ENCODE data around the gene RACGAP1.

Gene RACGAP1

DNA sequence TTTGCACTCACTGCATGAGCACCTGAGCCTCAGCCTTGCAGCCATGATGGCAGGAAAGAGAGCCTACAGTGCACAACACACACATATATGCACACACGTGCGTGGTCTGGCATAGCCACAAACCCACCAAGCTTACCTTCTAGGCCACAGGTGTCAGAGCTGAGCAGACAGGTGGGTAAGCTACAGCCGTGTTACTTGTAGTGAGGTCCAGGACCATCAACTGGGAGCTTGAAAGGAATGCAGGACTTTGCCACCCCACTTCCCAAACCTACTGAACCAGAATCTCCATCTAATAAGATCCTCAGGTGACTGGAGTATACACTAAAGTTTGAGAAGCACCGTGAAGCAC is 34.8 kb upstream of the RACGAP1 start:
- Histone ChIP-seq H3K14ac (ENCODE audit: low read length) (no peak overlapping the region), H3K27ac (replicated peaks; ENCODE audit: low read length) (no peak overlapping the region), H2AK5ac (ENCODE audit: low read depth, low read length) (no peak overlapping the region), H3K4me2 (ENCODE audit: insufficient read depth, low read length, poor library complexity, severe bottlenecking) (no peak overlapping the region), H3K9me3 (replicated peaks in 1 of 2; ENCODE audit: control insufficient read depth in 2 of 2, insufficient read depth in 1 of 2, low read depth in 1 of 2, low read length in 2 of 2) (no peaks in the 10 kb centered on the region), H2BK12ac (ENCODE audit: low read length) (no peak overlapping the region), H3K18ac (ENCODE audit: low read length) (no peak overlapping the region), H2BK120ac (ENCODE audit: low read depth, low read length) (no peak overlapping the region), H2BK15ac (ENCODE audit: low read length) (no peak overlapping the region), H3K9ac (ENCODE audit: low read depth, low read length, poor library complexity) (no peak overlapping the region), H3K23ac (ENCODE audit: low read depth, low read length, poor library complexity) (peak overlapping the region; percentile 8), H3K4me3 (ENCODE audit: low read length in 2 of 2) (no peak overlapping the region), H3K27me3 (ENCODE audit: control insufficient read depth in 3 of 3, insufficient read depth in 3 of 3, low read depth in 1 of 3, low read length in 3 of 3) (peaks cover 0 to 19% (median 17%) of the 10 kb centered on the region in 3 experiments), H4K8ac (ENCODE audit: low read depth, low read length) (no peak overlapping the region), H2BK5ac (ENCODE audit: low read length) (no peak overlapping the region), H3K79me1 (ENCODE audit: low read depth, low read length) (peaks cover 1% of the 10 kb centered on the region), H2AFZ (ENCODE audit: low read length) (no peak overlapping the region), H4K91ac (ENCODE audit: low read depth, low read length, poor library complexity) (no peak overlapping the region), H3K4ac (ENCODE audit: low read length) (no peak overlapping the region), H3K4me1 (ENCODE audit: control insufficient read depth in 2 of 2, insufficient read depth in 1 of 2, low read depth in 1 of 2, low read length in 2 of 2) (peaks cover 6 to 10% of the 10 kb centered on the region in 2 donors), H3K36me3 (replicated peaks in 1 of 2; ENCODE audit: control insufficient read depth in 2 of 2, insufficient read depth in 2 of 2, low read length in 2 of 2) (peaks cover 2 to 8% of the 10 kb centered on the region in 2 donors)
- no CpG with 5 or more reads among the region's 4 CpGs for WGBS, 2 donors (ENCODE audit: extremely low coverage in 2 of 2, insufficient read length in 2 of 2, insufficient replicate concordance in 1 of 2)
- no peak for DNase-seq (ENCODE audit: low spot score)

DNA sequence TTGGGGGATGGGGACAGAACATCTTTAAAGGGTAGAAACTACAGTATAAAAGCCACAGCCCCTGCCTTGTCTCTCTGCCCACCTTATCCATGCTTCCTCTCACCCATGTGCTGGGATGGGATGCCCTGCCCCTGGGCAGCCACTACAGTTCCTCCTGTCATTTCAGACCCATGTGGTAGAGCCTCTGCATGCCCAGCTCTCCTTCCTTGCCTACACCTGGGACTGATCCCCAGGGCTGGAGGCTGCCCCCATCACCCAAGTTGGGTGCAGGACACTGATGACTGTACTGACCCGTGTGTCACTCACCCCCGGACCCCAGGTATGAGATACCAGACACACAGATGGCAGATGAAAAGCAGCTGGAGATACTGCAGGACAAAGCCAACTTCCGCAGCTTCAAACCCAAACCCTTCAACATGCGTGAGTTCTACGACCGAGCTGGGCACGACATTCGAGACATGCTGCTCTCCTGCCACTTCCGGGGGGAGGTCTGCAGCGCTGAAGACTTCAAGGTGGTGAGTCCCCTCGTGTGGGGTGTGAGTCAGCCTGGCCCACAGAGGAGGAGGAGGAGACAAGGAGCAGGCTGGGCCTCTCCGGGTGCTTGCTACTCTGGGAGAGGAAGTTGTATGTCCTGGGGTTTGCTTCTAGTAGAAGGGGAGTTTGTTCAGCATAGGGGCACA is 34.3 kb upstream of the RACGAP1 start:
- no peak overlapping the region for H3K14ac ChIP-seq (ENCODE audit: low read length)
- H2AK5ac ChIP-seq (ENCODE audit: low read depth, low read length) = peak overlapping the region; percentile 22
- no CpG with 5 or more reads among the region's 12 CpGs for WGBS, 2 donors (ENCODE audit: extremely low coverage in 2 of 2, insufficient read length in 2 of 2, insufficient replicate concordance in 1 of 2)
- H2AFZ ChIP-seq (ENCODE audit: low read length) = no peak overlapping the region
- H4K91ac ChIP-seq (ENCODE audit: low read depth, low read length, poor library complexity) = no peak overlapping the region
- H2BK15ac ChIP-seq (ENCODE audit: low read length) = no peak overlapping the region
- H3K79me1 ChIP-seq (ENCODE audit: low read depth, low read length) = peaks cover 1% of the 10 kb centered on the region
- peak overlapping the region; percentile 22 for H3K9ac ChIP-seq (ENCODE audit: low read depth, low read length, poor library complexity)
- no peak for DNase-seq (ENCODE audit: low spot score)
- H3K4me3 ChIP-seq (ENCODE audit: low read length in 2 of 2) = no peak overlapping the region
- H2BK5ac ChIP-seq (ENCODE audit: low read length) = no peak overlapping the region
- H3K36me3 ChIP-seq (replicated peaks in 1 of 2; ENCODE audit: control insufficient read depth in 2 of 2, insufficient read depth in 2 of 2, low read length in 2 of 2) = peaks cover 2 to 8% of the 10 kb centered on the region in 2 donors
- no peak overlapping the region for H2BK12ac ChIP-seq (ENCODE audit: low read length)
- peak overlapping the region; percentile 8 for H3K23ac ChIP-seq (ENCODE audit: low read depth, low read length, poor library complexity)
- no peak overlapping the region for H3K27ac ChIP-seq (replicated peaks; ENCODE audit: low read length)
- H3K4ac ChIP-seq (ENCODE audit: low read length) = no peak overlapping the region
- H2BK120ac ChIP-seq (ENCODE audit: low read depth, low read length) = no peak overlapping the region
- H4K8ac ChIP-seq (ENCODE audit: low read depth, low read length) = no peak overlapping the region
- no peak overlapping the region for H3K18ac ChIP-seq (ENCODE audit: low read length)
- H3K4me1 ChIP-seq (ENCODE audit: control insufficient read depth in 2 of 2, insufficient read depth in 1 of 2, low read depth in 1 of 2, low read length in 2 of 2) = peaks cover 6 to 10% of the 10 kb centered on the region in 2 donors
- H3K9me3 ChIP-seq (replicated peaks in 1 of 2; ENCODE audit: control insufficient read depth in 2 of 2, insufficient read depth in 1 of 2, low read depth in 1 of 2, low read length in 2 of 2) = no peaks in the 10 kb centered on the region
- H3K4me2 ChIP-seq (ENCODE audit: insufficient read depth, low read length, poor library complexity, severe bottlenecking) = no peak overlapping the region
- peaks cover 0 to 19% (median 17%) of the 10 kb centered on the region in 3 experiments for H3K27me3 ChIP-seq (ENCODE audit: control insufficient read depth in 3 of 3, insufficient read depth in 3 of 3, low read depth in 1 of 3, low read length in 3 of 3)

DNA sequence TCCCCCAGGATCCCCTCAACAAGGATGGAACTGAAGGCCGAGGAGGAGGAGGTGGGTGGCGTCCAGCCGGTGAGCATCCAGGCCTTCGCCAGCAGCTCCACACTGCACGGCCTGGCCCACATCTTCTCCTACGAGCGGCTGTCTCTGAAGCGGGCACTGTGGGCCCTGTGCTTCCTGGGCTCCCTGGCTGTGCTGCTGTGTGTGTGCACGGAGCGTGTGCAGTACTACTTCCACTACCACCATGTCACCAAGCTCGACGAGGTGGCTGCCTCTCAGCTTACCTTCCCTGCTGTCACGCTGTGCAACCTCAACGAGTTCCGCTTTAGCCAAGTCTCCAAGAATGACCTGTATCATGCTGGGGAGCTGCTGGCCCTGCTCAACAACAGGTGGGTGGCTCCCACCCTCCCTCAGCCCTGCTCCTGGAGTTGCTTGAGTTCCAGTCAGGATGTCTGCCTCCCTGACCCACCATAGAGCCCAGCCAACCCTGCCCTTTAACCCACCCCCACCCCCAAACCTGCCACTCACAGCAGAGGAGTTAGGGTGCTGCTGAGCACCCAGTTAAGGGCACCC is 33.5 kb upstream of the RACGAP1 start:
- Histone ChIP-seq H2BK120ac (ENCODE audit: low read depth, low read length) (no peak overlapping the region), H2AFZ (ENCODE audit: low read length) (no peak overlapping the region), H3K9ac (ENCODE audit: low read depth, low read length, poor library complexity) (peak overlapping the region; percentile 53), H3K4me2 (ENCODE audit: insufficient read depth, low read length, poor library complexity, severe bottlenecking) (no peak overlapping the region), H3K9me3 (replicated peaks in 1 of 2; ENCODE audit: control insufficient read depth in 2 of 2, insufficient read depth in 1 of 2, low read depth in 1 of 2, low read length in 2 of 2) (no peaks in the 10 kb centered on the region), H3K4ac (ENCODE audit: low read length) (no peak overlapping the region), H3K27ac (replicated peaks; ENCODE audit: low read length) (no peak overlapping the region), H3K14ac (ENCODE audit: low read length) (no peak overlapping the region), H2BK15ac (ENCODE audit: low read length) (no peak overlapping the region), H4K91ac (ENCODE audit: low read depth, low read length, poor library complexity) (no peak overlapping the region), H3K18ac (ENCODE audit: low read length) (no peak overlapping the region), H2AK5ac (ENCODE audit: low read depth, low read length) (peak overlapping the region; percentile 18), H3K23ac (ENCODE audit: low read depth, low read length, poor library complexity) (peak overlapping the region; percentile 94), H3K79me1 (ENCODE audit: low read depth, low read length) (peaks cover 1% of the 10 kb centered on the region), H3K27me3 (ENCODE audit: control insufficient read depth in 3 of 3, insufficient read depth in 3 of 3, low read depth in 1 of 3, low read length in 3 of 3) (peaks cover 0 to 19% (median 18%) of the 10 kb centered on the region in 3 experiments), H2BK5ac (ENCODE audit: low read length) (no peak overlapping the region), H4K8ac (ENCODE audit: low read depth, low read length) (no peak overlapping the region), H3K4me3 (ENCODE audit: low read length in 2 of 2) (peak overlapping the region in 1 of 2 donors; percentile 9), H2BK12ac (ENCODE audit: low read length) (no peak overlapping the region), H3K4me1 (ENCODE audit: control insufficient read depth in 2 of 2, insufficient read depth in 1 of 2, low read depth in 1 of 2, low read length in 2 of 2) (peaks cover 6 to 10% of the 10 kb centered on the region in 2 donors), H3K36me3 (replicated peaks in 1 of 2; ENCODE audit: control insufficient read depth in 2 of 2, insufficient read depth in 2 of 2, low read length in 2 of 2) (peaks cover 2 to 8% of the 10 kb centered on the region in 2 donors)
- no peak for DNase-seq (ENCODE audit: low spot score)
- no CpG with 5 or more reads among the region's 15 CpGs for WGBS, 2 donors (ENCODE audit: extremely low coverage in 2 of 2, insufficient read length in 2 of 2, insufficient replicate concordance in 1 of 2)

DNA sequence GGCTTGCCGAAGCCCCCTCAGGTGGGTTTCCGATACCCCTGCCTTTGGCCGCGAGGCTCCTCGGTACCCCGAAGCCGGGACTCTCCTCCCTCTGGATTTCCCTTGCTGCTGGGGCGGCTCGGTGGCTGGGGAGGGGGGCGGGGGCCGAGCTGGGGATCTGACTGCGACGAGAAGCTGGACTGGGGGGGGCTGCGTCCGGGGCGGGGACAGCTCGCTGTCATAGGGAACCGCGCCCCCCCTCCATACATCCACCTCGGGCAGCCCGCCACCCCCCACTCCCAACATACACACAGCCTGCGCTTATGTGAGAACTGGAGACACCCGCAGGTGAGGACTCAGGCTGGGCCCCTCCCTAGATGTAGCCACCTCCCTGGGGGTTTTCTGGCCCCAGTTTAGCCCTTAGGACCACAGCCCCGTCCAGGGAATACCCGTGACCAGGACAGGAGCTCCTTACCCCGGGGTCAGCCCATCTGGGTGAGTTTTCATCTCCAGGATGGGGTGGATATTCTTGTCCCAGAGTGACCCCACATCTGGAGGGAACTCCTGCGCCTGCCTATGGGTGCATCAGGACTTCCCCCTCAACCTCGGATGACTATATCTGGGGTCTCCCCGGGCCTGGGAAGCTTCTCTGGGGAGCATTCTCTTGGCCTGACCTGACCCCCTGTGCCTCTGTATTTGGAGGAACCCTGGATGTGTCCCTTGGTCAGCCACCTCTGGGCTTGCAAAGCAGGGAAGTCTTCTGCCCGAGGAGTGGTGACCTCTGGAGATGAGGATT is 32.8 kb upstream of the RACGAP1 start:
- Histone ChIP-seq H2BK120ac (ENCODE audit: low read depth, low read length) (no peak overlapping the region), H3K36me3 (replicated peaks in 1 of 2; ENCODE audit: control insufficient read depth in 2 of 2, insufficient read depth in 2 of 2, low read length in 2 of 2) (peaks cover 2 to 8% of the 10 kb centered on the region in 2 donors), H3K79me1 (ENCODE audit: low read depth, low read length) (peaks cover 1% of the 10 kb centered on the region), H3K9ac (ENCODE audit: low read depth, low read length, poor library complexity) (peak overlapping the region; percentile 94), H2BK5ac (ENCODE audit: low read length) (no peak overlapping the region), H3K4me2 (ENCODE audit: insufficient read depth, low read length, poor library complexity, severe bottlenecking) (peak overlapping the region; percentile 99), H2AK5ac (ENCODE audit: low read depth, low read length) (peak overlapping the region; percentile 58), H2AFZ (ENCODE audit: low read length) (peak overlapping the region; percentile 96), H4K91ac (ENCODE audit: low read depth, low read length, poor library complexity) (no peak overlapping the region), H3K27me3 (ENCODE audit: control insufficient read depth in 3 of 3, insufficient read depth in 3 of 3, low read depth in 1 of 3, low read length in 3 of 3) (peaks cover 0 to 26% (median 19%) of the 10 kb centered on the region in 3 experiments), H3K4ac (ENCODE audit: low read length) (no peak overlapping the region), H3K27ac (replicated peaks; ENCODE audit: low read length) (no peak overlapping the region), H3K23ac (ENCODE audit: low read depth, low read length, poor library complexity) (peak overlapping the region; percentile 18), H3K9me3 (replicated peaks in 1 of 2; ENCODE audit: control insufficient read depth in 2 of 2, insufficient read depth in 1 of 2, low read depth in 1 of 2, low read length in 2 of 2) (no peaks in the 10 kb centered on the region), H3K4me3 (ENCODE audit: low read length in 2 of 2) (peak overlapping the region; percentile 76 to 90), H3K4me1 (ENCODE audit: control insufficient read depth in 2 of 2, insufficient read depth in 1 of 2, low read depth in 1 of 2, low read length in 2 of 2) (peaks cover 6 to 10% of the 10 kb centered on the region in 2 donors), H3K14ac (ENCODE audit: low read length) (no peak overlapping the region), H2BK12ac (ENCODE audit: low read length) (no peak overlapping the region), H3K18ac (ENCODE audit: low read length) (peak overlapping the region; percentile 85), H2BK15ac (ENCODE audit: low read length) (no peak overlapping the region), H4K8ac (ENCODE audit: low read depth, low read length) (no peak overlapping the region)
- no CpG with 5 or more reads among the region's 30 CpGs for WGBS, 2 donors (ENCODE audit: extremely low coverage in 2 of 2, insufficient read length in 2 of 2, insufficient replicate concordance in 1 of 2)
- DNase-seq (ENCODE audit: low spot score) = no peak
